T-helper 2 cell treated with Interferon-gamma antibody and Interleukin-4, amounts not matched to agents 5 μg/mL and 100 μg/mL, for 36 hours (primary cell): ENCODE measurements around the gene CEP68.
A peak's percentile ranks its signal among the peaks of the same experiment; 100 is the strongest.
"Not testable (repeated sequence)": the region's sequence is repeated elsewhere in the genome, so short reads cannot be mapped to it uniquely, and the experiment has no call there.

Source experiments
- DNase-seq: peaks from one replicate; pipeline ENCODE4 v3.0.0; 2021; ENCODE audit warnings: low spot score
- H3K27ac Mint-ChIP-seq: one replicate; pipeline ENCODE4 v1.8.0; 2021; ENCODE audit warnings: mild to moderate bottlenecking, mixed read lengths
- H3K27me3 Mint-ChIP-seq: one replicate; pipeline ENCODE4 v1.8.0; 2021; ENCODE audit warnings: low read depth, mixed read lengths
- H3K36me3 Mint-ChIP-seq: one replicate; pipeline ENCODE4 v1.8.0; 2021; ENCODE audit warnings: low read depth, mixed read lengths
- H3K4me1 Mint-ChIP-seq: one replicate; pipeline ENCODE4 v1.8.0; 2021; ENCODE audit warnings: low read depth, mixed read lengths
- H3K4me3 Mint-ChIP-seq: one replicate; pipeline ENCODE4 v1.8.0; 2022; ENCODE audit warnings: mild to moderate bottlenecking, moderate library complexity, mixed read lengths
- H3K9me3 Mint-ChIP-seq: one replicate; pipeline ENCODE4 v1.8.0; 2021; ENCODE audit warnings: mixed read lengths

CEP68 gene

DNA sequence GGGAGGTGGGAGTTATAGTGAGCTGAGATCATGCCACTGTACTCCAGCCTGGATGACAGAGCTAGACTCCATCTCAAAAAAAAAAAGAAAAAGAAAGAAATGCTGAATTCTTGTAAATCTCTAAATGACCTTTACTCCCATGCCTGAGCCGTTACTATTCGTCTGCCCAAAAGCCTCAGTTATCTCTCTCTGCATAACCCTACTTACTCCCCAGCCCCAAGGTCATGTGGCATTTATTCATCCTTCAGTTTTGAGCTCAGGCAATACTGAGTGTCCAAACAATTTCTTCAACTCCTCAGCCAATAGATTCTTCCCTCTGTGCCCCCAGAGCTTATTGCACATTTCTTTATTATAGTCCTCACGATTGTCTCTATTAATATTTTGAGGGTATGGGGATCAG, 44.9 kb downstream of the CEP68 start:
- no peaks in the 10 kb centered on the region for H3K27me3 Mint-ChIP-seq
- no peak overlapping the region for H3K27ac Mint-ChIP-seq
- no peaks in the 10 kb centered on the region for H3K9me3 Mint-ChIP-seq
- peaks cover 20% of the 10 kb centered on the region for H3K4me1 Mint-ChIP-seq
- DNase-seq: no peak
- peaks cover 53% of the 10 kb centered on the region for H3K36me3 Mint-ChIP-seq
- no peak overlapping the region for H3K4me3 Mint-ChIP-seq

DNA sequence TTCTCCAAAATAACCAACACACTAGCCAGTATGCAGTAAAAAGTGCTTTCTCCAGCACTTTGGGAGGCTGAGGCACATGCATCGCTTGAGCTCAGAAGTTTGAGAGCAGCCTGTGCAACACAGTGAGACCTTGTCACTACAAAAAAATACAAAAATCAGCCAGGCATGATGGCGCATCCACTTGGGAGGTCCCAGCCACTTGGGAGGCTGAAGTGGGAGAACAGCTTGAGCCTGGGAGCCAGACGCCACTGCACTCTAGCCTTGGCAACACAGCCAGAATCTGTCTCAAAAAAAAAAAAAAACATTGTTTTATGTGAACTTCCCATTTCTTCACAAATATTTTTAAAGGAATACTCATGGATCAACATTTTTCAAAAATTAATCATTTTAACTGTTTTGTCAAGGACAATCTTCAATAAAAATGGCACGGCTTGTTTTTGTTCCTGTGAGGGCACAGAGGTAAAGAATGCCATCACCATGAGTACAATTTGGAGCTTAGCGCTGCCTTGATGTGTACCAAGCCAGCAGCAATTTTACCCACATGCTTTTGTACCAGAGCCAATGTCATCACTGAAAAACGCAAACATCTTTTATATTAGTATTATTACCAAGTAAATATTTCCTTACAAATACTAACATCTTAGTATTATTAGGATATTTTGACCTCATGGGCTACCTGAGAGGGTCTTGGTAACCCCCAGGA, 46.9 kb downstream of the CEP68 start:
- Mint-ChIP-seq H3K9me3 (no peaks in the 10 kb centered on the region), H3K27ac (no peak overlapping the region), H3K36me3 (peaks cover 38% of the 10 kb centered on the region), H3K4me1 (peaks cover 12% of the 10 kb centered on the region), H3K4me3 (no peak overlapping the region), H3K27me3 (no peaks in the 10 kb centered on the region)
- DNase-seq: no peak

DNA sequence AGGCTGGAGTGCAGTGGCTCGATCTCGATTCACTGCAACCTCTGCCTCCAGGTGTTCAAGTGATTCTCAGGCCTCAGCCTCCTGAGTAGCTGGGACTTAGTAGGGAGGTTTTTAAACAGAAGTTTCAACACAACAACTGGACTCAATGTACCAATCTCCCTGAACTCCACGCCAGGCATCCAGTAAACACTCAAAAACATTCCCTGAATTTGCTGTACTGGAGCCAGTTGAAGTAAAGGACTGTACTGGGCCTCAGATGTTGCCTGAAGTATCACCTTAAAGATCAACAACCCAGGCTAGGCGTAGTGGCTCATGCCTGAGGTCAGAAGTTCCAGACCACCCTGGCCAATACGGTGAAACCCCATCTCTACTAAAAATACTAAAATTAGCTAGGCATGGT, 51.3 kb downstream of the CEP68 start:
- DNase-seq: no peak
- Mint-ChIP-seq H3K4me1 (peaks cover 10% of the 10 kb centered on the region), H3K4me3 (no peak overlapping the region), H3K27ac (no peak overlapping the region), H3K27me3 (no peaks in the 10 kb centered on the region), H3K36me3 (peaks cover 23% of the 10 kb centered on the region), H3K9me3 (no peaks in the 10 kb centered on the region)

- no peak for DNase-seq
- no peak overlapping the region for H3K27ac Mint-ChIP-seq
- H3K36me3 Mint-ChIP-seq: peaks cover 16% of the 10 kb centered on the region
Measured at GRCh38 chr2:65108780-65109179, 52.6 kb downstream of the CEP68 start.

GRCh38 chr2:65112633-65113032, 56.4 kb downstream of the CEP68 start:
- Mint-ChIP-seq H3K27ac (no peak overlapping the region), H3K27me3 (no peaks in the 10 kb centered on the region)

More at GRCh38 chr2:65108780-65109179, 52.6 kb downstream of the CEP68 start:
- Mint-ChIP-seq H3K4me1 (peaks cover 10% of the 10 kb centered on the region), H3K4me3 (no peak overlapping the region), H3K9me3 (no peaks in the 10 kb centered on the region), H3K27me3 (no peaks in the 10 kb centered on the region)

DNA sequence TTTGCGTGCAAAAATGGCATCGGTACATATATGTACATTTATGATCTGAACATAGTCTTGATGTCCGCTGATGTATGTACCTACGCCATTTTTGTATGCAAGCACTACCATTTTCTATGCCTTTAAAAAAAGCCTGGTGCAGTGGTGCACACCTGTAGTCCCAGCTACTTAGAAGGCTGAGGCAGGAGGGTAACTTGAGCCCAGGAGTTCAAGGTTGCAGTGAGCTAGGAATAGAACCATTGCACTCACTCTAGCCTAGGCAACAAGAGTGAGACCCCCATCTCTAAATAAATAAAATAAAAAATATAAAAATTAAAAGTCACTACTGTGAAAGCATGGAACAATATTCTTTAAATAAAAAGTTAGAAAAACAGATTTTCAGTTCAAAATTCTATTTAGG, 57.0 kb downstream of the CEP68 start:
- Mint-ChIP-seq H3K27ac (no peak overlapping the region), H3K4me3 (no peak overlapping the region), H3K4me1 (peaks cover 9% of the 10 kb centered on the region), H3K27me3 (no peaks in the 10 kb centered on the region), H3K9me3 (no peaks in the 10 kb centered on the region), H3K36me3 (peaks cover 8% of the 10 kb centered on the region)
- no peak for DNase-seq

More at GRCh38 chr2:65112633-65113032, 56.4 kb downstream of the CEP68 start:
- Mint-ChIP-seq H3K9me3 (no peaks in the 10 kb centered on the region), H3K36me3 (peaks cover 8% of the 10 kb centered on the region), H3K4me3 (no peak overlapping the region), H3K4me1 (peaks cover 9% of the 10 kb centered on the region)
- no peak for DNase-seq

DNA sequence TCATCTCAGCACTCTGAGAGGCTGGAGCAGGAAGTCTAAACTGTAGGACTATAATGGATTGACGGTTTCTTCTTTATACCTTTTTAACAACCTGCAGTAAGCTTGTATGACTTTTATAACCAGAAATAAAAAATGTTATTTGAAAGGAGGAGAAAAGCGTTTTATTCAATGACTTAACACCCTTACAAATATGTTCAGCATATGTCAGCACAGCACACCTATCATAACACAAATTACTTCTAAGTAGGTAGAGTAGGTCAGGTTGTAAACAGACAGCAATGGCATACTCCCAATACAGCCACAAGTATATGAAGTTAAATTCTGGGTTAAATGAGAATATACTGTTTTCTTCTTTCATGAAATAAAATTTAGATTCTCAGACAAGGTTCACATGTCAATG, 57.6 kb downstream of the CEP68 start:
- no peaks in the 10 kb centered on the region for H3K9me3 Mint-ChIP-seq
- H3K4me1 Mint-ChIP-seq: peaks cover 8% of the 10 kb centered on the region
- DNase-seq: no peak
- H3K4me3 Mint-ChIP-seq: no peak overlapping the region
- peaks cover 8% of the 10 kb centered on the region for H3K36me3 Mint-ChIP-seq
- no peaks in the 10 kb centered on the region for H3K27me3 Mint-ChIP-seq
- H3K27ac Mint-ChIP-seq: no peak overlapping the region

- H3K27me3 Mint-ChIP-seq: no peaks in the 10 kb centered on the region
- no peak overlapping the region for H3K27ac Mint-ChIP-seq
- no peaks in the 10 kb centered on the region for H3K9me3 Mint-ChIP-seq
- peaks cover 9% of the 10 kb centered on the region for H3K4me1 Mint-ChIP-seq
- H3K36me3 Mint-ChIP-seq: peaks cover 4% of the 10 kb centered on the region
- H3K4me3 Mint-ChIP-seq: no peak overlapping the region
- DNase-seq: no peak
Measured at GRCh38 chr2:65114921-65115320, 58.7 kb downstream of the CEP68 start.

DNA sequence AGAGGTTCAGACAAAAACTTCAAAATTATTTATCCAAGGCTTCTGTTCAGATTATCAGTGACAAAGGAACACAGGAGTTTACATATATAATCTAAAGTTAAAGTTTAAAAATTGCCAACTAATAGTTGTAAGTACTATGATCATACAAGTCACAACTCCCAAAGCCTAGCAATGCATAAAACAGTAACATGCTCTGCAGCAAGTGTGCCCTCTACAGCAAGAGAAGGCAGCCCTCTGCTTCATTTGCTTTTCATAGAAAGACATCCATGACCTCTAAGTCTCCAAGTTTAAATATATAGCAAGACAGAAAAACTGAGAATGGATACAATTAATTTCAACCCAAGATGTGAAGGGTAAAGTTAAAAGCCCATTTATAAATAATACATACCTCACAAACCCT, 60.4 kb downstream of the CEP68 start:
- peaks cover 18% of the 10 kb centered on the region for H3K4me1 Mint-ChIP-seq
- H3K4me3 Mint-ChIP-seq: no peak overlapping the region
- no peak for DNase-seq
- no peak overlapping the region for H3K27ac Mint-ChIP-seq
- H3K27me3 Mint-ChIP-seq: no peaks in the 10 kb centered on the region
- H3K9me3 Mint-ChIP-seq: no peaks in the 10 kb centered on the region
- H3K36me3 Mint-ChIP-seq: peaks cover 5% of the 10 kb centered on the region

GRCh38 chr2:65120990-65121693, 64.9 kb downstream of the CEP68 start:
- peaks cover 24% of the 10 kb centered on the region for H3K4me1 Mint-ChIP-seq
- peaks cover 5% of the 10 kb centered on the region for H3K36me3 Mint-ChIP-seq
- no peaks in the 10 kb centered on the region for H3K9me3 Mint-ChIP-seq
- no peaks in the 10 kb centered on the region for H3K27me3 Mint-ChIP-seq
- DNase-seq: no peak
- no peak overlapping the region for H3K4me3 Mint-ChIP-seq
- no peak overlapping the region for H3K27ac Mint-ChIP-seq

DNA sequence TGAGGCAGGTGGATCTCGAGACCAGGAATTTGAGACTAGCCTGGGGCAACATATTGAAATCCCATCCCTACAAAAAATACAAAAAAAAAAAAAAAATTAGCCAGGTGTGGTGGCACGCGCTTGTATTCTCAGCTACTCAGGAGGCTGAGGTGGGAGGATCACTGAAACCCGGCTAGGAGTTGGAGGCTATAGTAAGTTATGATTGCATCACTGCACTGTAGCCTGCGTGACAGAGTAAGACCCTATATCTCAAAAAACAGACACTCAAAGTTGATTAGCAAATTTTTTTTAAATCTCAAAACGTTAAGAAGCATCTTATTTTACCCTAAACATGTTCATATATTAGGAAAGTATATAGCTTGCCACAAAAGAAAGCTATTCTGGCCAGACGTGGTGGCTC, 66.1 kb downstream of the CEP68 start:
- H3K27ac Mint-ChIP-seq: no peak overlapping the region
- no peaks in the 10 kb centered on the region for H3K27me3 Mint-ChIP-seq
- no peaks in the 10 kb centered on the region for H3K9me3 Mint-ChIP-seq
- H3K4me1 Mint-ChIP-seq: peaks cover 27% of the 10 kb centered on the region
- peaks cover 11% of the 10 kb centered on the region for H3K36me3 Mint-ChIP-seq
- no peak for DNase-seq
- H3K4me3 Mint-ChIP-seq: no peak overlapping the region

DNA sequence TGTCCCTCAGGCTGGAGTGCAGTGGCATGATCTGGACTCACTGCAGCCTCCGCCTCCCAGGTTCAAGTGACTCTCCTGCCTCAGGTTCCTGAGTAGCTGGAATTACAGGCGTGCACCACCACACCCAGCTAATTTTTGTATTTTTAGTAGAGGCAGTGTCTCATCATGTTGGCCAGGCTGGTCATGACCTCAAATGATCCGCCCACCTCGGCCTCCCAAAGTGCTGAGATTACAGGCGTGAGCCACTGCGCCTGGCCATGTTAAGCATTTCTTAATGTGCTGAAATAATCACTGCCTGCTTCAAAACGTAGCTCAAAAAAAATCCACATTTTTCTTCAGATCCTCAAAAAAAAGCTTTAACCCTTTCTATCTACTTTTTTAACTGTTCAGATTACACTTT, 69.2 kb downstream of the CEP68 start:
- not testable (repeated sequence) for DNase-seq, H3K27me3 Mint-ChIP-seq, H3K27ac Mint-ChIP-seq, H3K9me3 Mint-ChIP-seq
- Mint-ChIP-seq H3K4me3 (peak overlapping the region; percentile 19), H3K4me1 (peaks cover 31% of the 10 kb centered on the region), H3K36me3 (peaks cover 24% of the 10 kb centered on the region)

GRCh38 chr2:65128297-65129190, 72.3 kb downstream of the CEP68 start:
- H3K4me1 Mint-ChIP-seq: peaks cover 26% of the 10 kb centered on the region

GRCh38 chr2:65129286-65129825, 73.1 kb downstream of the CEP68 start:
- H3K36me3 Mint-ChIP-seq: peaks cover 21% of the 10 kb centered on the region
- no peak for DNase-seq
- H3K27me3 Mint-ChIP-seq: no peaks in the 10 kb centered on the region
- H3K27ac Mint-ChIP-seq: peak overlapping the region; percentile 99
- peaks cover 26% of the 10 kb centered on the region for H3K4me1 Mint-ChIP-seq
- peak overlapping the region; percentile 97 for H3K4me3 Mint-ChIP-seq
- H3K9me3 Mint-ChIP-seq: no peaks in the 10 kb centered on the region

More at GRCh38 chr2:65128297-65129190, 72.3 kb downstream of the CEP68 start:
- Mint-ChIP-seq H3K27ac (peak overlapping the region; percentile 99), H3K36me3 (peaks cover 21% of the 10 kb centered on the region), H3K4me3 (peak overlapping the region; percentile 97), H3K9me3 (no peaks in the 10 kb centered on the region), H3K27me3 (no peaks in the 10 kb centered on the region)
- DNase-seq: no peak
